Lower leg skin (tissue), 4 donors: ENCODE data around the gene GSX1. TPM values are rescaled to one million over a fixed set of nuclear protein-coding genes. Genes with fewer than 3 reads are reported as not detected.
A peak's percentile ranks its signal among the peaks of the same experiment; 100 is the strongest.

Experiments
- DNase-seq, 2 donors: peaks; one replicate each; pipeline ENCODE4 v3.0.0-alpha.2; 2019; ENCODE audit warnings: low spot score in 2 of 2
- H3K4me3 ChIP-seq: fragments of 200-600 bp; sonication (generic); 2 replicates; pipeline ENCODE4 v1.5.1; 2017; ENCODE audit warnings: mild to moderate bottlenecking, low read depth; ENCODE audit not compliant: poor library complexity, severe bottlenecking
- POLR2A ChIP-seq, 2 donors: fragments of 450-650 bp; IDR thresholded peaks; one replicate each; pipeline ENCODE4 v1.6.1; 2016 to 2017; ENCODE audit warnings: antibody characterized with exemption in 2 of 2, mild to moderate bottlenecking in 1 of 2, moderate library complexity in 1 of 2
- WGBS, 2 donors: methylation state at CpG; one replicate each; pipeline ENCODE4 v1.1.5; 2018; 5-methylcytosine and 5-hydroxymethylcytosine counted together
- intact Hi-C: fragments of 100-400 bp; cut with DNase I; formaldehyde crosslinking; loops from one replicate; pipeline ENCODE4 v1.15.0; 2023; ENCODE audit warnings: low total_unique reads
- total RNA-seq, 4 donors: library from RNA; depleted of rRNA; stranded (reverse); fragments of >200 nt; gene quantifications; one replicate each; pipeline ENCODE4 v1.1.0, GENCODE V29; 2016
- TF ChIP-seq, protein P1 (sequence below), 3 donors: fragments of 450-650 bp; IDR thresholded peaks; one replicate each; pipeline ENCODE4 v1.5.1; 2016; ENCODE audit warnings: antibody characterized with exemption in 3 of 3, mild to moderate bottlenecking in 3 of 3, moderate library complexity in 2 of 3

The GSX1 gene
- total RNA-seq, 4 donors from 2014 or later = not detected

DNA sequence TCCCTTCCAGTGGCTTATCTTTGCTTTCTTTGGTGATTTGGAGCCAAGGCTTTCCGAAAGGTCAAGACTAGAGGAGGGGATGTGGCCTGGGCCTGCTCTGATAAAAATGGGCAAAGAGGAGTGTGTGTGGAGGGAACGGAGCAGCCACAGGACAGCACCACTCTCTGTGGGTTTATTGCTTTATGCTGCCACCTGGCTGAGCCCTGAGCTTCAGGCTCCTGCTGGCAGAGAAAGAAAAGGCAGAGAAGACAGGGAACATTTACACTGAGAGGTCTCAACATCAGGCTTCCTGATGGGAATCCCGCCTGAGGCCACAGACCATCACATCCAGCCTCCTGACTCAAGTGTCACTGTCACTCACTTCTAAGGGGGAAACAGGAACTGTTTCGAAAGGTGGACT, 9.2 kb upstream of the GSX1 start:
- DNase-seq = peak in 1 of 2 donors; percentile 71
- intact Hi-C loops = no loop called here
- 37 to 38% methylated on average over 4 of the region's 4 CpGs for WGBS, 2 donors
- no peak overlapping the region for H3K4me3 ChIP-seq
- TF ChIP-seq, protein P1, sequence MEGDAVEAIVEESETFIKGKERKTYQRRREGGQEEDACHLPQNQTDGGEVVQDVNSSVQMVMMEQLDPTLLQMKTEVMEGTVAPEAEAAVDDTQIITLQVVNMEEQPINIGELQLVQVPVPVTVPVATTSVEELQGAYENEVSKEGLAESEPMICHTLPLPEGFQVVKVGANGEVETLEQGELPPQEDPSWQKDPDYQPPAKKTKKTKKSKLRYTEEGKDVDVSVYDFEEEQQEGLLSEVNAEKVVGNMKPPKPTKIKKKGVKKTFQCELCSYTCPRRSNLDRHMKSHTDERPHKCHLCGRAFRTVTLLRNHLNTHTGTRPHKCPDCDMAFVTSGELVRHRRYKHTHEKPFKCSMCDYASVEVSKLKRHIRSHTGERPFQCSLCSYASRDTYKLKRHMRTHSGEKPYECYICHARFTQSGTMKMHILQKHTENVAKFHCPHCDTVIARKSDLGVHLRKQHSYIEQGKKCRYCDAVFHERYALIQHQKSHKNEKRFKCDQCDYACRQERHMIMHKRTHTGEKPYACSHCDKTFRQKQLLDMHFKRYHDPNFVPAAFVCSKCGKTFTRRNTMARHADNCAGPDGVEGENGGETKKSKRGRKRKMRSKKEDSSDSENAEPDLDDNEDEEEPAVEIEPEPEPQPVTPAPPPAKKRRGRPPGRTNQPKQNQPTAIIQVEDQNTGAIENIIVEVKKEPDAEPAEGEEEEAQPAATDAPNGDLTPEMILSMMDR (IDR thresholded peaks at IDR 0.05) = no peak
- TF ChIP-seq POLR2A (IDR thresholded peaks at IDR 0.05) = no peak

DNA sequence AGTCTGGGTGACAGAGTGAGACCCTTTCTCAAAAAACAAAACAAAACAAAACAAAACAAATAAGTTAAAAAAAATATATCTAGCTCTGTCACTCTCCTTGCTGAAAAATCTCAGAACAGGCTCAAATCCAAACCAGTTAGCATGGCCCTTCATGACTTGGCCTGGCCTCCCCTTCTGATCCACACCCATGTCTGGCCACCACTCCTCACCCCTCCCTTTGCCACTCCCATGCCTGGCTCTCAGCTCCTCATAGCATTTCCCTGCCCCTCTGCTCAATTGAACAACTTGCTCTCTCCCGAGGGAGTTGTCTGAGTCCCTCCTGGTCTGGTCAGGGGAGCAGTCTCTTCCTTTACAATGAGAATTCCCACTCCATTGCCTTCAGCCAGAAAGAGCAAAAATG, 4.0 kb upstream of the GSX1 start:
- DNase-seq = peak in 1 of 2 donors; percentile 49
- TF ChIP-seq POLR2A (IDR thresholded peaks at IDR 0.05) = no peak
- TF ChIP-seq, protein P1 (IDR thresholded peaks at IDR 0.05) = no peak
- intact Hi-C loops = no loop called here
- no peak overlapping the region for H3K4me3 ChIP-seq
- 40 to 67% methylated on average over 1 of the region's 1 CpG for WGBS, 2 donors

DNA sequence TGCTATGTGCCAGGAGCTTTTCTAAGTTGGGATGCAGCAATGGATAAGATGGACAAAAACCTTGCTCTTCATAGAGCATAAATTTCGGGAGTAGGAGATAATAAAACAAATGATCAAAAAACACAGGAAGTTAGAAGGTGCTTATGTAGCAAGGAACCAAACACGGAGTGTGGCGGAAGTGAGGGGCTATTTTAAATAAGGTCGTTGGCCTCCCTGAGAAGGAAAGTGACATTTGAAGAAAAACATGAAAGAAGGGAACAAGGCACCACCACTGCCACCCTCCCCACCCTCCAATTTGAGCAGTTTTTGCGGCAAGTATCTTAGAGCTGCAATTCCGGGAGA, 3.2 kb upstream of the GSX1 start:
- WGBS, 2 donors = 17% methylated on average over 6 of the region's 6 CpGs
- DNase-seq = no peak
- H3K4me3 ChIP-seq = no peak overlapping the region
- intact Hi-C loops = no loop called here
- TF ChIP-seq, protein P1 (IDR thresholded peaks at IDR 0.05) = no peak
- no peak for TF ChIP-seq POLR2A (IDR thresholded peaks at IDR 0.05)

DNA sequence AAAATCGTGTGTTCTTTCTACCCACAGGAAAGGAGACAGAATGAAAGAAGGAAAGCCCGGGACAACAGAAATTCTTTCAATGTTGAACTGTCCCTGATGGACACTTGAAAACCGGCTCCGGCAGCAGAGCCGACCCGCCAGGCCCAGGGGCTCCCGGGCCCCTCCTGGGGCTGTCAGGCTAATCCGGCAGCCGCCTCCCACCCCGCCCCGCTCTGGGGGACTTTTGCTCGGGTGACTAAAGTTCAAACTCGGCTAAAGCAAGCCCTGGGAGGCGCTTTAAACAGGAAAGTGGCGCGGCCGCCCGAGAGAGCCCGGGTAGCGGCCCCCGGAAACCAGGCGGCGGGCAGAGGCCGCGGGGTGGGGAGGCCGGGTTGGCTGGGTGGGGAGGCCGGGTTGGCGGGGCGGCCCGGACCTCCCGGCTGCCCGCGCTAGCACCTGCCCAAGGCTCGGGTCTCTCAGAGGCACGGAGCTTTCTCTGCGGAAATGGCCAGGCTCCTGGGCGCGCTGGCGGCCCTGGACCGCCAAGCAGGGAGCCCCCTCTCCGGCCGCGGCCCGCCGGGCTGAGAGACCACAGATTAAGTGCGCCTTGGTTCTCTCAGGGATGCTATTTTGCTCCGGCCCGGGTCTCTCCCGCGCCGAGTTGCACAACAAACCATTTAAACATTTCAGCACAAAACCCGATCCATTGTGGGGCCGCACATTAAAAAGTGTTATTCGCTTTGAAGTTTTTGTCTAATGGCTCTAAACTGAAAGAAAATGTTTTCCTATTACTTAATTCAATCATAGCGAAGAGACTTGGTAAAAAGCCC, 2.6 kb upstream of the GSX1 start:
- intact Hi-C loops = no loop called here
- no peak overlapping the region for H3K4me3 ChIP-seq
- peak in 1 of 2 donors; percentile 82 for DNase-seq
- TF ChIP-seq POLR2A (IDR thresholded peaks at IDR 0.05) = no peak
- TF ChIP-seq, protein P1 (IDR thresholded peaks at IDR 0.05) = no peak
- 1% methylated on average over 31 to 48 of the region's 55 CpGs for WGBS, 2 donors

DNA sequence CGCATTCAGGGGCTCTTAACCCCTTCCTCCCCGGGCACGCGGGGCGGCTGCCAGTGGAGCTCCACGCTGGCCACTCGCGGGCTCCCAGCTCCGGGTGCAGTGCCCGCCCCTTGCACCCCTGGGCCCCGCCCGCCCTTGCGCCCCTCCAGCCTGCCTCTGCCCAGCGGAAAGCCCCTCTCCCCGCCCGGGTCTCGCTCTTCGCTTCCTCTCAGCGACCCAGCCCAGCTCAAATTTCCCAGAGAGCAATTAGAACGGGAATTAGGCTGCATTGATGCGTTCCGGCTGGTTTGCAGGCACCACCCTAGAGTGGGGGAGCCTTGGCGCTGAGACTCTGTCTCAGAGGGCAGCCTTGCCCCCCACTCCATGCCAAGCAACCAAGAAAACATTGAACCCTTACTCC, 1.8 kb upstream of the GSX1 start:
- TF ChIP-seq POLR2A (IDR thresholded peaks at IDR 0.05) = no peak
- TF ChIP-seq, protein P1 (IDR thresholded peaks at IDR 0.05) = no peak
- DNase-seq = peak in 1 of 2 donors; percentile 70
- 0 to 1% methylated on average over 11 to 18 of the region's 23 CpGs for WGBS, 2 donors
- intact Hi-C loops = no loop called here
- no peak overlapping the region for H3K4me3 ChIP-seq
